GM18858 (cell line): ENCODE results near the gene CBFA2T2.
"Not testable (repeated sequence)": the region's sequence is repeated elsewhere in the genome, so short reads cannot be mapped to it uniquely, and the experiment has no call there.

ENCODE experiments used
- ATAC-seq: cut with Tn5 transposase; IDR thresholded peaks from one replicate; pipeline ENCODE4 v1.9.1; 2021; ENCODE audit not compliant: unreplicated experiment

CBFA2T2 gene

GRCh38 chr20:33503564-33503963, 13.7 kb downstream of the CBFA2T2 start:
- no peak for ATAC-seq

- no peak for ATAC-seq
These were observed 16.7 kb downstream of the CBFA2T2 start for GRCh38 chr20:33506576-33506975.

GRCh38 chr20:33507461-33507860, 17.6 kb downstream of the CBFA2T2 start:
- ATAC-seq, result no peak

- ATAC-seq, result not testable (repeated sequence)
These were observed 18.1 kb downstream of the CBFA2T2 start for GRCh38 chr20:33508015-33508414.

- ATAC-seq, result not testable (repeated sequence)
These were observed 19.2 kb downstream of the CBFA2T2 start for GRCh38 chr20:33509057-33509456.

GRCh38 chr20:33511876-33512275, 22.0 kb downstream of the CBFA2T2 start:
- ATAC-seq, result not testable (repeated sequence)

GRCh38 chr20:33515569-33516216, 25.8 kb downstream of the CBFA2T2 start:
- no peak for ATAC-seq

- ATAC-seq, result no peak
These were observed 27.0 kb downstream of the CBFA2T2 start for GRCh38 chr20:33516882-33517281.

GRCh38 chr20:33518071-33518470, 28.2 kb downstream of the CBFA2T2 start:
- ATAC-seq, result no peak

GRCh38 chr20:33521461-33521860, 31.6 kb downstream of the CBFA2T2 start:
- ATAC-seq, result no peak

GRCh38 chr20:33522256-33522820, 32.4 kb downstream of the CBFA2T2 start:
- no peak for ATAC-seq

- no peak for ATAC-seq
These were observed 34.4 kb downstream of the CBFA2T2 start for GRCh38 chr20:33524261-33524660.

GRCh38 chr20:33526769-33527168, 36.9 kb downstream of the CBFA2T2 start:
- ATAC-seq, result no peak

- no peak for ATAC-seq
These were observed 41.4 kb downstream of the CBFA2T2 start for GRCh38 chr20:33531047-33531877.

GRCh38 chr20:33531885-33532284, 42.0 kb downstream of the CBFA2T2 start:
- no peak for ATAC-seq

GRCh38 chr20:33532753-33533459, 43.0 kb downstream of the CBFA2T2 start:
- no peak for ATAC-seq

GRCh38 chr20:33535717-33536116, 45.8 kb downstream of the CBFA2T2 start:
- ATAC-seq, result not testable (repeated sequence)

GRCh38 chr20:33537608-33538007, 47.7 kb downstream of the CBFA2T2 start:
- no peak for ATAC-seq

- no peak for ATAC-seq
These were observed 49.2 kb downstream of the CBFA2T2 start for GRCh38 chr20:33539129-33539528.

- ATAC-seq, result no peak
These were observed 50.5 kb downstream of the CBFA2T2 start for GRCh38 chr20:33540427-33540826.

GRCh38 chr20:33541074-33541473, 51.2 kb downstream of the CBFA2T2 start:
- ATAC-seq, result no peak
